Measurements from ENCODE around the gene GRM1.
A peak's percentile ranks its signal among the peaks of the same experiment; 100 is the strongest.

Gene GRM1

DNA sequence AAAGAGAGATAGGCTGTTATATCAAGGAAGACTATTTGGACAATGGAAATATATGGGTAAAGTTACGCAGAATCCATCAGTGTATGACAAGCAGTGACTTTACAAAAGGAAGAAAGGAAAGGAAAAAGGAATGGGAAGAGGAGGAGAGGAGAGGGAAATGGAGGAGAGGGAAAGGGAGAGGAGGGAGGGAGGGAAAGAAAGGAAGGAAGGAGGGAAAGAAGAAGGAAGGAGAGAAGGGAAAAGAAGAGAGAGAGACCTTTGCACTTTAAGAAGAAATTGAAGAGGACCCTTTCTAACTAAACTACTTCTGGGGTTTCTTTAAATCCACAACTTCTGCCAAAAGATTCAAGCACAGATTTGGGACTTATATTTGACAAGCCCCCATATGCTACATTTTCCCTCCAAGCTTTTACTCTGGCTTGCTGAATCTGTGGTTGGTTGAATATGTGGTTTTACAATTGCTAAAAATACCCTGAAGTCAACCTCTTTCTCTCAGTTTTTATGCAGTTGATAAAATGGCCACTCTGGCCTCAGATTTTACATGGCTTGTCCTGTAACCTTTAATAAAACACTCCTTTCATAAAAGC, 394.0 kb downstream of the GRM1 start:
- TF ChIP-seq, protein P1, sequence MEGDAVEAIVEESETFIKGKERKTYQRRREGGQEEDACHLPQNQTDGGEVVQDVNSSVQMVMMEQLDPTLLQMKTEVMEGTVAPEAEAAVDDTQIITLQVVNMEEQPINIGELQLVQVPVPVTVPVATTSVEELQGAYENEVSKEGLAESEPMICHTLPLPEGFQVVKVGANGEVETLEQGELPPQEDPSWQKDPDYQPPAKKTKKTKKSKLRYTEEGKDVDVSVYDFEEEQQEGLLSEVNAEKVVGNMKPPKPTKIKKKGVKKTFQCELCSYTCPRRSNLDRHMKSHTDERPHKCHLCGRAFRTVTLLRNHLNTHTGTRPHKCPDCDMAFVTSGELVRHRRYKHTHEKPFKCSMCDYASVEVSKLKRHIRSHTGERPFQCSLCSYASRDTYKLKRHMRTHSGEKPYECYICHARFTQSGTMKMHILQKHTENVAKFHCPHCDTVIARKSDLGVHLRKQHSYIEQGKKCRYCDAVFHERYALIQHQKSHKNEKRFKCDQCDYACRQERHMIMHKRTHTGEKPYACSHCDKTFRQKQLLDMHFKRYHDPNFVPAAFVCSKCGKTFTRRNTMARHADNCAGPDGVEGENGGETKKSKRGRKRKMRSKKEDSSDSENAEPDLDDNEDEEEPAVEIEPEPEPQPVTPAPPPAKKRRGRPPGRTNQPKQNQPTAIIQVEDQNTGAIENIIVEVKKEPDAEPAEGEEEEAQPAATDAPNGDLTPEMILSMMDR (IDR thresholded peaks at IDR 0.05; ENCODE audit: low read length, missing control alignments) = no peak
- H3K4me3 ChIP-seq (replicated peaks; ENCODE audit: low read depth, low read length) = no peak overlapping the region
- no peak for DNase-seq (ENCODE audit: low read depth)

DNA sequence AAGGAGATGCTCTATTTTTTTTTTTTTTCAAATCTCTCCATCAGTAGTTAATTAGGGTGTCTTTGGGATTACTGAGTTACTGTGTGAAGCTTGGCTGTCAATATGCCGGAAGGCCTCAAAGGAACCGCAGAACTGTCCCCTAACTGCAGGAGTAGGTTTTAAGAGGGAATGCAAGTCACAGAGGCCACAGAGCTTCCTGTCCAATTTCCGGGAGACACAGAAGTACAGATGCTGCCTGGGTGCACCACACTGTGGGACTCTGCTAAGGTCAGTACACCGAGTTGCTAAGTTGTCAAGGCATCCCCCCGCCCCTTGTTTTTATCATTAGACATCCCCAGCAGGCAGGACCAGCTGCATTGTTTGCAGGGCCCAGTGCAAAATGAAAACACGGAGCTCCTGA, 394.6 kb downstream of the GRM1 start:
- no peak for DNase-seq (ENCODE audit: low read depth)
- no peak overlapping the region for H3K4me3 ChIP-seq (replicated peaks; ENCODE audit: low read depth, low read length)
- TF ChIP-seq, protein P1 (IDR thresholded peaks at IDR 0.05; ENCODE audit: low read length, missing control alignments) = no peak

DNA sequence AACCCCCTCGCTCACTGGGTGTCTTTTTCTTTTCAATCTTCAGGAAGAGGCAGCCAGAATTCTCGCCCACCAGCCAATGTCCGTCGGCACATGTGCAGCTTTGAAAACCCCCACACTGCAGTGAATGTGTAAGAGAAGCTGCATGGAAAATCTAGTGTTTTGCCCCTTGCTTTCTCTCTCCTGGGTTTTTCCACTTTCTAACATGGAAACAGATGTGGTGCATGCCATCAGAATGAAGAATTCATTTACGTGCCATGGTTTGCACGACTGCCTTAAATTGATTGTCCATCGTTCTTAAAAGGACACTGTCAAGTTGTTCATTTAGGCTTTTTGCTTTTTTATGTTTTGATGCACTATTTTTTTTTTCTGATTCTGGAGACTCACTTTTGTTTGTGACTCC, 397.7 kb downstream of the GRM1 start:
- no peak overlapping the region for H3K4me3 ChIP-seq (replicated peaks; ENCODE audit: low read depth, low read length)
- TF ChIP-seq, protein P1 (IDR thresholded peaks at IDR 0.05; ENCODE audit: low read length, missing control alignments) = no peak
- no peak for DNase-seq (ENCODE audit: low read depth)

DNA sequence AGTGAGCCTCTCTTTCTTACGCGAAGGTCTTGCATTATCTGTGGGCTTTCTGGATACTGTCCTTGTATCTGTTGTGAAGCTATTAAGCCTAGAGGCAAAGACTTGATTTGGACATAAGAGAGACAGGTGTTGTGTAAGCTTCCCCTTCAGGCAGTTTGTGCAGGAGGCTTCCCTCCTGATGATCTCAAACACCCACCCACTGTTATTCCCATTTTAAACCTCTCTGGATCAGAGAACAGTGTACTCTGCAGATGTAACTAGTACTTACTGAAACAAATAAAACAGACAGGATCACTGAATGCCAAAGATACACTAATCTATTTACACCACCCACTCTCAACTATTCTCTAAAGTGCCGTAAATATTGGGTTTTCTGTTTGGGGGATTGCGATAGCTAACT, 401.0 kb downstream of the GRM1 start:
- DNase-seq (ENCODE audit: low read depth) = no peak

DNA sequence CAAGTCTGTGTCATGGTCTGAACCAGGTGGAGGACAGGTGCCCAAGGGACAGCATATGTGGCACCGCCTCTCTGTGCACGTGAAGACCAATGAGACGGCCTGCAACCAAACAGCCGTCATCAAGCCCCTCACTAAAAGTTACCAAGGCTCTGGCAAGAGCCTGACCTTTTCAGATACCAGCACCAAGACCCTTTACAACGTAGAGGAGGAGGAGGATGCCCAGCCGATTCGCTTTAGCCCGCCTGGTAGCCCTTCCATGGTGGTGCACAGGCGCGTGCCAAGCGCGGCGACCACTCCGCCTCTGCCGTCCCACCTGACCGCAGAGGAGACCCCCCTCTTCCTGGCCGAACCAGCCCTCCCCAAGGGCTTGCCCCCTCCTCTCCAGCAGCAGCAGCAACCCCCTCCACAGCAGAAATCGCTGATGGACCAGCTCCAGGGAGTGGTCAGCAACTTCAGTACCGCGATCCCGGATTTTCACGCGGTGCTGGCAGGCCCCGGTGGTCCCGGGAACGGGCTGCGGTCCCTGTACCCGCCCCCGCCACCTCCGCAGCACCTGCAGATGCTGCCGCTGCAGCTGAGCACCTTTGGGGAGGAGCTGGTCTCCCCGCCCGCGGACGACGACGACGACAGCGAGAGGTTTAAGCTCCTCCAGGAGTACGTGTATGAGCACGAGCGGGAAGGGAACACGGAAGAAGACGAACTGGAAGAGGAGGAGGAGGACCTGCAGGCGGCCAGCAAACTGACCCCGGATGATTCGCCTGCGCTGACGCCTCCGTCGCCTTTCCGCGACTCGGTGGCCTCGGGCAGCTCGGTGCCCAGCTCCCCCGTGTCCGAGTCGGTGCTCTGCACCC, 405.2 kb downstream of the GRM1 start:
- H3K4me3 ChIP-seq (replicated peaks; ENCODE audit: low read depth, low read length) = peak overlapping the region; percentile 48
- TF ChIP-seq, protein P1 (IDR thresholded peaks at IDR 0.05; ENCODE audit: low read length, missing control alignments) = no peak
- DNase-seq (ENCODE audit: low read depth) = peak; percentile 28

More for the DNA sequence above, 401.0 kb downstream of the GRM1 start:
- no peak overlapping the region for H3K4me3 ChIP-seq (replicated peaks; ENCODE audit: low read depth, low read length)
- TF ChIP-seq, protein P1 (IDR thresholded peaks at IDR 0.05; ENCODE audit: low read length, missing control alignments) = no peak

DNA sequence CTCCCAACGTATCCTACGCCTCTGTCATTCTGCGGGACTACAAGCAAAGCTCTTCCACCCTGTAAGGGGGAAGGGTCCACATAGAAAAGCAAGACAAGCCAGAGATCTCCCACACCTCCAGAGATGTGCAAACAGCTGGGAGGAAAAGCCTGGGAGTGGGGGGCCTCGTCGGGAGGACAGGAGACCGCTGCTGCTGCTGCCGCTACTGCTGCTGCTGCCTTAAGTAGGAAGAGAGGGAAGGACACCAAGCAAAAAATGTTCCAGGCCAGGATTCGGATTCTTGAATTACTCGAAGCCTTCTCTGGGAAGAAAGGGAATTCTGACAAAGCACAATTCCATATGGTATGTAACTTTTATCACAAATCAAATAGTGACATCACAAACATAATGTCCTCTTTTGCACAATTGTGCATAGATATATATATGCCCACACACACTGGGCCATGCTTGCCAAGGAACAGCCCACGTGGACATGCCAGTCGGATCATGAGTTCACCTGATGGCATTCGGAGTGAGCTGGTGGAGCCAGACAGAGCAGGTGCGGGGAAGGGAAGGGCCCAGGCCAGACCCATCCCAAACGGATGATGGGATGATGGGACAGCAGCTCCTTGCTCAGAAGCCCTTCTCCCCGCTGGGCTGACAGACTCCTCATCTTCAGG, 406.0 kb downstream of the GRM1 start:
- peak overlapping the region; percentile 48 for H3K4me3 ChIP-seq (replicated peaks; ENCODE audit: low read depth, low read length)
- TF ChIP-seq, protein P1 (IDR thresholded peaks at IDR 0.05; ENCODE audit: low read length, missing control alignments) = no peak
- no peak for DNase-seq (ENCODE audit: low read depth)

All from fibroblast of pulmonary artery (primary cell).